OCI-LY1 (cell line): ENCODE data around the gene SPACA4.

Experiments used
- H2AFZ ChIP-seq: fragments of 200-600 bp; sonication (generic), shearing (Covaris generic); 2 replicates; pipeline ENCODE4 v1.6.0; 2014; ENCODE audit warnings: antibody characterized with exemption, mild to moderate bottlenecking, low read length
- H3F3A ChIP-seq: fragments of 200-600 bp; sonication (generic), shearing (Covaris generic); 2 replicates; pipeline ENCODE4 v1.6.0; 2014; ENCODE audit warnings: mild to moderate bottlenecking, antibody characterized with exemption, low read length, moderate library complexity; ENCODE audit not compliant: insufficient read depth
- H3K27ac ChIP-seq: fragments of 200-600 bp; sonication (generic); 2 replicates; pipeline ENCODE4 v1.5.1; 2014; ENCODE audit warnings: low read length, mixed run types, mild to moderate bottlenecking, low read depth; ENCODE audit not compliant: poor library complexity, severe bottlenecking
- H3K27me3 ChIP-seq: fragments of 200-600 bp; sonication (generic); 2 replicates; pipeline ENCODE4 v1.6.0; 2014; ENCODE audit warnings: antibody characterized with exemption, mild to moderate bottlenecking, low read length, moderate library complexity; ENCODE audit not compliant: insufficient read depth
- H3K36me3 ChIP-seq: fragments of 200-600 bp; sonication (generic); 2 replicates; pipeline ENCODE4 v1.6.1; 2014; ENCODE audit warnings: mild to moderate bottlenecking, antibody characterized with exemption, low read length, moderate library complexity, mixed read lengths; ENCODE audit not compliant: insufficient read depth
- H3K4me1 ChIP-seq: fragments of 200-600 bp; sonication (generic); 2 replicates; pipeline ENCODE4 v1.5.1; 2014; ENCODE audit warnings: mild to moderate bottlenecking, low read length, moderate library complexity; ENCODE audit not compliant: insufficient read depth, severe bottlenecking
- H3K4me2 ChIP-seq: fragments of 200-600 bp; sonication (generic), shearing (Covaris generic); 2 replicates; pipeline ENCODE4 v1.6.1; 2014; ENCODE audit warnings: low read length
- H3K4me3 ChIP-seq: fragments of 200-600 bp; sonication (generic); 2 replicates; pipeline ENCODE4 v1.5.1; 2014; ENCODE audit warnings: low read length, low read depth, mild to moderate bottlenecking, mixed read lengths; ENCODE audit not compliant: poor library complexity, severe bottlenecking
- H3K79me2 ChIP-seq: fragments of 200-600 bp; shearing (Covaris generic); 2 replicates; pipeline ENCODE4 v1.6.1; 2016; ENCODE audit warnings: mixed run types, low read length, mixed read lengths; ENCODE audit not compliant: insufficient read depth
- H3K9ac ChIP-seq: fragments of 200-600 bp; sonication (generic), shearing (Covaris generic); 2 replicates; pipeline ENCODE4 v1.6.1; 2014; ENCODE audit warnings: mild to moderate bottlenecking, low read length, mixed read lengths
- H3K9me2 ChIP-seq: fragments of 200-600 bp; sonication (generic), shearing (Covaris generic); 2 replicates; pipeline ENCODE4 v1.6.1; 2014; ENCODE audit warnings: low read depth, mild to moderate bottlenecking, low read length, mixed read lengths
- H3K9me3 ChIP-seq: fragments of 200-600 bp; shearing (Covaris generic); 2 replicates; pipeline ENCODE4 v1.6.1; 2014; ENCODE audit warnings: low read length, mixed read lengths
- H4K20me1 ChIP-seq: fragments of 200-600 bp; sonication (generic), shearing (Covaris generic); 2 replicates; pipeline ENCODE4 v1.6.0; 2016; ENCODE audit warnings: mild to moderate bottlenecking, low read length; ENCODE audit not compliant: insufficient read depth
- CTCF ChIP-seq: fragments of 200-600 bp; sonication (generic), shearing (Covaris generic); IDR thresholded peaks from 2 replicates; pipeline ENCODE4 v1.5.1; 2017; ENCODE audit warnings: mild to moderate bottlenecking, antibody characterized with exemption, low read length, moderate library complexity, mixed read lengths
- EZH2 ChIP-seq: fragments of 200-600 bp; sonication (generic), shearing (Covaris generic); IDR thresholded peaks from 2 replicates; pipeline ENCODE4 v1.8.0; 2017; ENCODE audit warnings: borderline replicate concordance, mixed run types, mild to moderate bottlenecking, antibody characterized with exemption, low read length, moderate library complexity, mixed read lengths

SPACA4 gene

DNA sequence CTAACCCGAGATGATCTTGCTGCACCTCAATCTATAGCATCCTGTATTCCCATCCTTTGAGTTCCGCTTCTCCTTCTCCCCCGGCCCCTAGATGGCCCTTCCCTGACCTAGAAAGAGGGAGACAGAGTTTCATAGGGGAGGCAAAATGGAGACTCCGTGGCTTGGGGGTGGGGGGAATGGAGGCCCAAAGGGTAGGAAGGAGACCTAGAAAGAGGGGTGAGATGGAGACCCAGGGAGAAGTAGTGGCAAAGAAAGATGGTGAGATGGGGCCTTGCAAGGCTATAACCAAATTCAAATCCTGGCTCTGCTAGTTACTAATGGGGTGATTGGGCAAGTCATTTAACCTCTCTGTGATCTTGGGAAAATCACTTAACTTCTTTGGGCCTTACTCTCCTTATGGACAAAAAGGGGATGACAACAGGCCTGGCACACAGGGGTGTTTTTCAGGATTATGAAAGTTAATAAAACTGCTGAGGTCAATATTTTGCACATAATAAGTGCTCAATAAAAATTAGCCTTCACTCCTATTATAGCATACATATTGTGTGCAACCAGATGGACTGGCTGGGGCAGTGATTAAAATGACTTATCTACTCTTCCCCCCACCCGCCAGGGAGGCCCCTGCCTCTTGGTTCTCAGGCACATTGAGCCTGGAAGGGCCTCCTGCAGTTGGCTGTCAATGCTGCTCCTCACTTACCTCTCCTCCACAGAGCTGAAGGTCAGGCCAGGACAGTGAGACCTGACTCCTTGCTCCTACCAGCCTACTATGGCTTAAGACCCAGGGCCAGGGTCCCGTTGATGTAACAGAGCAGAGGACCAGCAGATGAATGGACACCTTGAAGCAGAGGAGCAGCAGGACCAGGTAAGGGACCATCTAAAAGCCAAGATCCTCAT, 13.4 kb downstream of the SPACA4 start:
- TF ChIP-seq EZH2 = no peak
- Histone ChIP-seq H3K9ac (peak overlapping the region; percentile 87), H3K9me2 (no peaks in the 10 kb centered on the region), H3K27ac (peak overlapping the region; percentile 67), H4K20me1 (no peaks in the 10 kb centered on the region), H3F3A (no peaks in the 10 kb centered on the region), H3K4me3 (peak overlapping the region; percentile 95), H3K36me3 (peaks cover 37% of the 10 kb centered on the region), H2AFZ (no peak overlapping the region), H3K4me2 (peak overlapping the region; percentile 87), H3K9me3 (no peaks in the 10 kb centered on the region), H3K4me1 (peaks cover 64% of the 10 kb centered on the region), H3K79me2 (peaks cover 20% of the 10 kb centered on the region), H3K27me3 (no peaks in the 10 kb centered on the region)

DNA sequence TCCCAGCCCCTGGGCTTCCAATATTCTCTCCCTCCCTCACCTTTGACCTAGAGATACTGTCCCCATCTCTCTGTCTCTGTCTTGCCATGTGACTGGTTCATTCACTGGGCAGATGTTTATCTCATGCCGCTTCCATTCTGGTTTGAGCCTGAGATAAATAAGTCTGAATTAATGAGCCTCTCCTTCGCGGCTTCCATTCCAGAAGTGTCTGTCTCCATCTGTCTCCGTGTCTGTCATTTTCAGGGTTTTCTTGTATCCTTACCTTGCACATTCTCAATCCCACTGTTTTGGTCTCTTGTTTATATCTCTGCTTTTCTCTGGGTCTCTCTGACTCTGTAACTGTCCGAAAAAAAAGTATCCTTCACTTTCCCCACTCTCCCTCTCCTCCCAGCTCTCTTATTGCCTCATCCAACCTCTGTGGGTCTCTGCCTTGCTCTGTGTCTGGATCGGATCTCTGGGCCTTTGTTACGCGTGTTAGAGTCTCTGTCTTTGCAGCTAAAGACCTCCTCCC, 17.1 kb downstream of the SPACA4 start:
- H2AFZ ChIP-seq = no peak overlapping the region
- H3K79me2 ChIP-seq = peaks cover 3% of the 10 kb centered on the region

GRCh38 chr19:48624067-48624594, 17.6 kb downstream of the SPACA4 start:
- Histone ChIP-seq H3K79me2 (no peaks in the 10 kb centered on the region), H3K9me2 (no peaks in the 10 kb centered on the region), H3F3A (no peaks in the 10 kb centered on the region), H3K27ac (peak overlapping the region; percentile 59), H3K27me3 (no peaks in the 10 kb centered on the region), H3K36me3 (no peaks in the 10 kb centered on the region), H3K9me3 (no peaks in the 10 kb centered on the region), H3K4me1 (peaks cover 41% of the 10 kb centered on the region), H2AFZ (no peak overlapping the region), H3K4me2 (peak overlapping the region; percentile 88), H3K9ac (peak overlapping the region; percentile 93), H4K20me1 (no peaks in the 10 kb centered on the region), H3K4me3 (peak overlapping the region; percentile 85)
- TF ChIP-seq CTCF (no peak), EZH2 (no peak)

More for the DNA sequence above, 17.1 kb downstream of the SPACA4 start:
- H3K4me3 ChIP-seq = peak overlapping the region; percentile 85
- peak overlapping the region; percentile 51 for H3K27ac ChIP-seq
- H3K9ac ChIP-seq = peak overlapping the region; percentile 71
- H3K4me1 ChIP-seq = peaks cover 41% of the 10 kb centered on the region
- no peaks in the 10 kb centered on the region for H4K20me1 ChIP-seq
- H3K27me3 ChIP-seq = no peaks in the 10 kb centered on the region
- peaks cover under 1% of the 10 kb centered on the region; the same call in 1 of the 2 replicates for H3K36me3 ChIP-seq
- TF ChIP-seq CTCF (no peak), EZH2 (no peak)
- H3F3A ChIP-seq = no peaks in the 10 kb centered on the region
- no peaks in the 10 kb centered on the region for H3K9me3 ChIP-seq
- peak overlapping the region; percentile 88 for H3K4me2 ChIP-seq
- H3K9me2 ChIP-seq = no peaks in the 10 kb centered on the region
